Stimulated activated CD8-positive, alpha-beta memory T cell treated with anti-CD3 and anti-CD28 coated beads, Interleukin-4, amount 100 ng/mL, for 48 hours (primary cell): ENCODE data around the gene CD1B.
"Not testable (repeated sequence)": the region's sequence is repeated elsewhere in the genome, so short reads cannot be mapped to it uniquely, and the experiment has no call there.

ENCODE experiments used
- DNase-seq: peaks from one replicate; pipeline ENCODE4 v3.0.0-alpha.2; 2020

CD1B gene

DNA sequence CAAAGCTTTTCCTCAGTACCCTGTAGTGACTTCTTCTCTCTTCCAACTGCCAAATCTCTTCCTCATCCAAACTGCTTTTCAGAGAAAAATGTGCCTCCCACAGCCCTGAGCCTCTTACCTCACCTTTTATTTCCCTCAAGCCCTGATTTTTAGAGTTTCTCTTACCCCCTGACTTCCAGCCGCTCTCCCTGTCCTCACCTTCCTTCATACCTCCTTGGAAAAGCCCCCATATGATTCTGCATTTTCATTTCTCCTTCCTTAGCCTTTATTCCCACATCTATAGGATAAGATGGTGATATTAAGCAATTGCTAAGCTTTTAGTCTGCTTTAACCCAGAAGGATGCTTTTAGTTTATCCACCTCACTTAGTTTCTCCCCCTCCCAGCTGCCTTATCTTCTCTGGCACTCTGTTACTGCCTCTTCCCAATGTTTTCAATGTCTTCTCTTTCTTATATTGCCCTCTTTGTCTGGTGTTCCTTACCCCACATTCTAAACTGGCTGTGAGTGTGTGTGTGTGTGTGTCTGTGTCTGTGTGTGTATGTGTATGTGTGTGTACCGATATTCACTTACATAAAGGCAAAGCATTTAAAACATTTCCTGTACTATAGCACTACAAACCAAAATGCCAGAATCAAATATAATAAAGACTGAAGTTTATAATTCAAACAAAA, at the start of gene CD1B:
Gene CD1B (minus strand): TSS at position 51 of the 670 bp plus-strand sequence. CDS start 108 bp downstream, outside the sequence.
- DNase-seq, result no peak

DNA sequence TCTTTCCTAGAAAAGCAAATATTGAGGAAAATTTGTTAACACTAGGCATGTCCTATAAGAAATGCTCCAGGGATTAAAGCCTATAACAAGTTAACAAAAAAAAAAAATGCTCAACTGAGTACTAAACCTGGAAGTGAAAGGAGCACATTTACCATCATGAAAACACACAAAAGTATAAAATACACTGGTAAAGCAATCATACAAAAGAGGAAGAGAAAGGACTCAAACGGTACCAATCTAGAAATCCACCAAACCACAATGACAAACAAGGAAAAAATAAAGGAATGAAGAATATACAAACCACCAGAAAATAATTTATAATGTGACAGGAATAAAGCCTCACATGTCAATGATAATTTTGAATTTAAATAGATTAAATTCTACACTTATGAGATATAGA, 43.5 kb upstream of the CD1B start:
- no peak for DNase-seq

DNA sequence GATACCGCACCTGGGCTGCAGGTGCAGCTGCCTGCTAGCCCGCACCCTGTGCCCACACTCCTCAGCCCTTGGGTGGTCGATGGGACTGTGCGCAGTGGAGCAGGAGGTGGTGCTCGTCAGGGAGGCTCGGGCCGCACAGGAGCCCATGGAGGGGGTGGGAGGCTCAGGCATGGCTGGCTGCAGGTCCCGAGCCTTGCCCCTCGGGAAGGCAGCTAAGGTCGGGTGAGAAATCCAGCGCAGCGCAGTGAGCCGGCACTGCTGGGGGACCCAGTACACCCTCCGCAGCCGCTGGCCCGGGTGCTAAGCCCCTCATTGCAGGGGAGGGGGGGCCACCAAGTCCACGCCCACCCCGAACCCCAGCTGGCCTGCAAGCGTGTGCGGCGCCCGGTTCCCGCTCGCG, 42.8 kb upstream of the CD1B start:
- not testable (repeated sequence) for DNase-seq

DNA sequence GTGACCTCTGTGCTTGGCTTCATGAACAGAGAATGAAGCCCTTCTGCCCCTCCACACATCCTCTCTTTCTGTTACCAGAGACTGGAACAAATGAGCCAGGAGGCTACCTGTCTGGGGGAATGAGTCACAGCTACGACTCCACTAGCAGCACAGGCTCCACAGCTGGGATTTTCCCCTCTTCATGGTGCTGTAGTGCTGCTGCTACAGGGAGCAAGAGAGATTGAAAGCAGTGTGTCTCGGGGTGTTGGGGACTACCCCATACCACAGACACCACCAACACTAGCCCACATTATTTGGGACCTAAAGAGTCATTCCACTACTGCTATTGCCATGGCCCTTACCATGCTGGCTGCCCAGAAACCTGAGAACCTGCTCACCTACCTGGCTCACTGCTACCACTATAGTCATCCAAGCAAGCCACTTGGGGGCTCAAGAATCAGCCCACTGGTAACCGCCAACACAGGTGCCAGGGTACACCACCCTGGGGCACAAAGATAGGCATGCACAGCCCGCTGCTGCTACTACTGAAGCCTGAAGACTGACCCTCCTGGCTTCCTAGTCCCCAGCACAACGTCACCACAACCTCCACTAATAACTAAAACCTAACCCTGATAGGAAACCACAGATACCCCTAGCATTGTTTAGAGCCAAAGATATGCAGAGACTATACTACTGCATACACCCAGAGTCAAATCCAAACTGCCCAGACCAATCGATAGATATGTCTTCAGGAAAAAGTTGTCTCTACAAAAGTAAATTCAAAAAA, 40.0 kb upstream of the CD1B start:
- DNase-seq, result peak; percentile 38

DNA sequence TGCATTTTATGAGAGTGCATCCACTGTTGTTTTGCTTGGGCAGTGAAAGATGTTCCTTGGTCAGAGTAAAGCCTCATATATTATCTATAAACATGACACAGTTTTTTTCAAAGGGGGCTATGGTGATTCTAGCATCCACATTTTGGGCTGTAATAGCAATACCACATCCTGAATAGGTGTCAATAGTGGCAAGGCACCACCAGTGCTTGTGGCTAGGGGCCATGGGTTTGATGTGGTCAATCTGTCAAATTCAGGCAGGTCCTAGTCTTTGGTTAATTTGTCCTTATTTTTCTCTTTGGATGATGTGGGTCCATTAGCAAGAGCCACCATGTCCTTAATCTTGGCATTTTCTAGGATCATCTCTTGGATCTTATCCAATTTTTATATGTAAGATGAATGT, 35.5 kb upstream of the CD1B start:
- DNase-seq, result no peak

DNA sequence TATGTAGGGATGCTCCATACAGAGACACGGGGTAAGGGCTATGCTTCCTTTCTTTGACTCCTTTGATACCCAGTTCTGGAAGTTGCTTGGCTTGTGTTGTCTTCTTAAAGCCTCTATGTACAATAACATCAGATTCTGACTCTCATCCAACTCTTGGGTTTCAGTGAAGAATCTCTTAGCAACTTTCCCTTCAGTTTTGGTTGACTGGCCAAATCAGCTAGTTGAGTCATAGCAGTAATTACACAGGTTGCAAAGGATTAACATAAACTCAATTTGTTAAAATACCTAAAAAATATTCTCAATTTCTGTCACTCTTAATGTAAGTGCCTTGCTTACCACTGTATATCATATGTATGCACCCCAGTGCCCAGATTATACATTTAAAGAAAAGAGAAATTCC, 31.6 kb upstream of the CD1B start:
- no peak for DNase-seq

DNA sequence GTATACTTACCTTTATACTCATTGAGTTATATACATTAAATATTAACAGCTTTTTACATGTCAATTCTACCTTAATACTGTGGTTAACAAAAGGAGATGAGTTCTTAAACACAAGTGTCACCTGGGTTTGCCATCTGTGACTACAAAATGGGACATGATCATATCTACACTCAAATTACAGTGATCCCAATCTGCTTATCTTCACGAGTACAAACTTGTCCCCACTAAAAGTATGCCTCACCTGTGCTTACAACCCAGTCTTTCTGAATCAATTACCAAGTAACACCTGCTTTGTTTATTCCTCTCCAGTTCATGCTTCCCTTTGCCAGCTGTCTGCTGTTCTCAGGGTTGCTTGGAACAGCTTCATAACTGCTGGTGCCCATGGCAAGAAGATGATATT, 31.2 kb upstream of the CD1B start:
- DNase-seq, result no peak

DNA sequence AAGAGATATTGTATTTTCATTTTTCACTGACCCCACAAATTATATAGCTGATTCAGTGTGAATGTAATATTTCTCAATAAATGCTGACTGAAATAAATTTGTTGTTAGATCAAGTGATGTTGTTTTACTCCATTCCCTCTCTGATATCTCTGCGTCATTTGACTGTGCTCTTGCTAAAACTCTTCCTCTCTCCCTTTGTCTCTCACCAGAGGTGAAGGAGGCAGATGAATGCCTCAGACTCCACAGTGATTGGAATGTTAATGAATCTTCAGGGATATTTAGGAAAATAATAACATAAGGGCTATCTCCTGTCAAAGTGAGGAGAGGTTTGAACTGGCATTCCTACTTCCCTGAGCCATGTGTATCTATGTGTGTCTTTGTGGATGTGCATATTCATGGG, 26.1 kb upstream of the CD1B start:
- DNase-seq, result no peak

DNA sequence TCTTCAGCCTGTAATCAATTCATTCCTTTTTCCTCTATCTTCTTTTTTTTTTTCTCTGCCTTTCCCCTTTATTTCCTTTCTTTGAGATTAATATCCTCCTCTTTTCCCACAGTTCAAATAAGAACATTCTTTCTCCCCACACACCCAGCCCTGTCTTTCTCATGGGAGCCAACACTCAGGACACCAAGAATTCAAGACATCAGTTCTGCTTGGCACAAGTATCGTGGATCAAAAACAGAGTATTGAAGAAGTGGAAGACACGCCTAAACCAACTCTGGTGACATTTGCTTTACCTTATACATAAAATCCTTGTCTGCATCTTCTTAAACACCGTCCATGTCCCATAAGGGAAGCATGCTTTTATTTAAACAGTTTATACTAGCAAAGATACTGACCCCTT, 25.3 kb upstream of the CD1B start:
- DNase-seq, result no peak

DNA sequence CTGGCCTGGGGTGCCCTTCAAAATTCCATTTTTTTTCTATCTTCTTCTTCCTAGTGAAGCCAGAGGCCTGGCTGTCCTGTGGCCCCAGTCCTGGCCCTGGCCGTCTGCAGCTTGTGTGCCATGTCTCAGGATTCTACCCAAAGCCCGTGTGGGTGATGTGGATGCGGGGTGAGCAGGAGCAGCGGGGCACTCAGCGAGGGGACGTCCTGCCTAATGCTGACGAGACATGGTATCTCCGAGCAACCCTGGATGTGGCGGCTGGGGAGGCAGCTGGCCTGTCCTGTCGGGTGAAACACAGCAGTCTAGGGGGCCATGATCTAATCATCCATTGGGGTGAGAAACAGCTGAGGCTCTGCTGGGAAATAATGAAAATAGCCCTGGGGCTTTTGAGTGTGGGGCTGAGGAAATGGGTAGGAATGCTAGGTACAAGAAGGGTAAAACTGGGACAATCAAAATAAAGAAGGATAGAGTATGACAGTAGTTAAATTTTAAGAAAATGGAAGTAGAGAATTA, 24.5 kb upstream of the CD1B start:
- no peak for DNase-seq

DNA sequence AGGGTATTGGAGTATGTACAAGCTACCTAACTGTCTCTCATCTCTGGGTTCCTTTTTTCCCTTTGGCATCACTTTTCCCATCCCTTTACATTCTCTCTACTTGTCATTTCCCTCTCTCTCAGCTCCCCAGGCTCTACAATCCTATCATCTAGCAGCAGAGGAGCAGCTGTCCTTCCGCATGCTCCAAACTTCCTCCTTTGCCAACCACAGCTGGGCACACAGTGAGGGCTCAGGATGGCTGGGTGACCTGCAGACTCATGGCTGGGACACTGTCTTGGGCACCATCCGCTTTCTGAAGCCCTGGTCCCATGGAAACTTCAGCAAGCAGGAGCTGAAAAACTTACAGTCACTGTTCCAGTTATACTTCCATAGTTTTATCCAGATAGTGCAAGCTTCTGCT, 22.9 kb upstream of the CD1B start:
- no peak for DNase-seq

DNA sequence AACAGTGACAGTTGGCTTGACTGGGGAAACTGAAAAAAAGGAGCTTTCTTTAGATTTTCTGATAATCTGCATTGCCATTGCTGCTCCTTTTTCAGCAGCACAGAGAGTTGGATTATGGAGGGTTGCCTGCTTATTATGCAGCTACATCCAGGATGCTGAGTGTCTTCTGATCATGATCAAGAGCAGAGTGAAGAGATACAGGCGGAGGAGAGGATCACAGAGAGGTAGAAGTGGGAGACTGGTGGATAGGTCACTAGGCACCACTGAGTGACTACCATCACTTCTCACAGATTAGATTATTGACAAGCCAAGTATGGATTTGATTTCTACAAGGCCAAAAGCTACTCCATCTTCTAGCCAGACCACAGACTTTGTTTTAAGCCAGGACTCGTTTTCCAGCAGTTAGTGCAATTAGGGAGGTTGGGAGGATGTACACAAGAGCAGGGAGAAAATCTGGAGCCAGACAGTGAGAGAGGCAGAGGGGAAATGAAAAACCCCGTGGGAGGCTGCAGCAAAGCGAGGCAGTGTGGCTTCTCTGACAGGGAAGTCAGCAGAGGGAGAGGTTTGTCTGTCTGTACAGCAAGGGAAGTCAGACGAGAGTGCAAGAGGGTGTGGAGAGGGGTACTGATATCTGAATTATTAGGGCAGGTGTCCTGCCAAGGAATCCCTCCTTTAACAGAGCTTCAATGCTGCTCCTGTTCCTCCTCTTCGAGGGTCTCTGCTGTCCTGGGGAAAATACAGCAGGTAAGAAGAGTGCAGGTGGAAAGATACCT, 22.2 kb upstream of the CD1B start, which contains the start of gene CD1E:
Gene CD1E (plus strand): TSS at position 592 of the 773 bp plus-strand sequence. CDS start 95 bp downstream, at position 687.
- DNase-seq, result no peak

DNA sequence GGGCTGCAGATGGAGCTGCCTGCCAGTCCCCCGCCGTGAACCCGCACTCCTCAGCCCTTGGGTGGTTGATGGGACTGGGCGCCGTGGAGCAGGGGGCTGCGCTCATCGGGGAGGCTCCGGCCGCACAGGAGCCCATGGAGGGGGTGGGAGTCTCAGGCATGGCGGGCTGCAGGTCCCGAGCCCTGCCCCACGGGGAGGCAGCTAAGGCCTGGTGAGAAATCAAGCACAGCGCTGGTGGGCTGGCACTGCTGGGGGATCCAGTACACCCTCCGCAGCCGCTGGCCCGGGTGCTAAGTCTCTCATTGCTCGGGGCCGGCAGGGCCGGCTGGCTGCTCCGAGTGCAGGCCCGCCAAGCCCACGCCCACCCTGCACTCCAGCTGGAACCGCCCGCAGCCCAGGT, 17.6 kb upstream of the CD1B start:
- not testable (repeated sequence) for DNase-seq

DNA sequence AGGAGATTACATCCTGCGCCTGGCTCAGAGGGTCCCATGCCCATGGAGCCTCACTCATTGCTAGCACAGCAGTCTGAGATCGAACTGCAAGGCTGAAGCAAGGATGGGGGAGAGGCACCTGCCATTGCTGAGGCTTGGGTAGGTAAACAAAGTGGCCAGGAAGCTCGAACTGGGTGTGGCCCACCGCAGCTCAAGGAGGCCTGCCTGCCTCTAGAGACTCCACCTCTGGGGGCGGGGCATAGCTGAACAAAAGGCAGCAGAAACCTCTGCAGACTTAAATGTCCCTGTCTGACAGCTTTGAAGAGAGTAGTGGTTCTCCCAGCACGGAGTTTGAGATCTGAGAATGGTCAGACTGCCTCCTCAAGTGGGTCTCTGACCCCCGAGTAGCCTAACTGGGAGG, 5.1 kb upstream of the CD1B start:
- DNase-seq, result not testable (repeated sequence)

DNA sequence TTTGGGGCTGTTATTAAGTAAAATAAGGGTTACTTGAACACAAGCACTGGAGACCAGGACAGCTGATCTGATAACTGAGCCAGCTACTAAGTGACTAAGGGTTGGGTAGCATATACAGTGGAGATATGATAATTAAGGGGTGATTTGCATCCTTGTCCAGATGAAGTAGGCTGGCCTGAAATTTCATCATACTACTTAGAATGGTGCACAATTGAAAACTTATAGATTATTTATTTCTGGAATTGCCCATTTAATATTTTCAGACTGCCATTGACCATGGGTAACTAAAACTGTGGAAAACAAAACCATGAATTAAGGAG, 3.8 kb upstream of the CD1B start:
- DNase-seq, result no peak

DNA sequence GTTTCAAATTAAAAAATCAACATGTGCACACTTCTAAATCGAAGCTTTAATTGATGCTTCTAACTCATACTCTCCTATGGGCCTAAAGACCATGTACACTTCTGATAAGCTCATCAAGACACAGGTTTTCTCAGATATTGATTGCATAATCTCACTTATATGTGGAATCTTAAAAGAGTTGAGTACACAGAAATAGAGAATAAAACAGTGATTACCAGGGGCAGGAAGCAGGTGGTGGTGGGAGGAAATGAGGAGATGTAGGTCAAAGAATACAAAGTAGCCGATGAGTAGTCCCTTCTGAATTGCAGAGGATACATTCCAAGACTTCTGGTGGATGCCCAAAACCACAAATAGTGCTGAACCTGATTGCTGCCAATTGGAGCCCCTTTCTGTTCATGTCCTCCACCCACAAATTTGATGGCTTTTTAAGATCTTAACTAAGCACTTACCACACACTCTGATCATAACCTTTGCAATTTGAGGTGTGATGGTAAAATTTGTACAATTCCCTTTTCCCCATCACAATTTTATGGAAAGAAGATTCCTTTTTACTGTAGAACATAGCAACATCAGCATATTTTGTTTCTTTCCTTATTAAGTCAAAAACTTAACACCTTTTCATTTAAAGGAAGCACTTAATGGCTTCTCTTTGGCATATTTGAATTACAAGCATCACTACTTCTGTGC, 3.3 kb upstream of the CD1B start:
- DNase-seq, result no peak

DNA sequence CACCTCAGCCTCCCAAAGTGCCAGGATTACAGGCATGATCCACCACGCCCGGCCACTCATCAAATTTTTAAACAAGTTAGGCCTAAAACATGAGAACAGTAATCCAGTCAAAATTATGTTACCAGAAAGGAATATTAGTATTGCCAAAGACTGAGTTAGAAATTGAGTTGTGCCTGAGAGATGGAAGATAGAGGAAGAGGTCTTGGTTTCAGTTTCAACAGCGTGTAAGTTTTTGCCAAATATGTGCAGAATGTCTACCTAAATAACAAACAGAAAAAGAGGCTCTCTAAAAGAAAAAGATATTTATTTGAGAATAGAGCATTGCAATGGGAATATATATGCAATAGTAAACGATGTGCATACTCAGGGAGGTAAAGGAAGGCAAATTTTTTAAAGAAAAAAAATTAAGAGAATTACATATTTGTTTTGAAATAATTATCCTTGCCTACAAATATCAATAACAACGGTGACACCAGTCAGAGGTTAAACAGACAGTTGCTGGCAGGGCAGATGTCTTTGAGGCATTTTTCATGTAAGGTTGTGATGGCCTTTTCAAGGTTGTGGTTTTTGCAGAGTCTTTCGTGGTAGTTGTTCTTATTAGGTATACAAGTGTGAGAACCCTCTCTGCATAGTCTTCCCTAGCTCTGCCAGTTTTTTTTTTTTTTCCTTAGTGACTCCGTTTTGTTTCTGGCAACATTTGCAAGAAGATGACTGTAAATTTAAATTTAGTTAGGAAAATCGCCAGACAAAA, 2.2 kb upstream of the CD1B start:
- no peak for DNase-seq

DNA sequence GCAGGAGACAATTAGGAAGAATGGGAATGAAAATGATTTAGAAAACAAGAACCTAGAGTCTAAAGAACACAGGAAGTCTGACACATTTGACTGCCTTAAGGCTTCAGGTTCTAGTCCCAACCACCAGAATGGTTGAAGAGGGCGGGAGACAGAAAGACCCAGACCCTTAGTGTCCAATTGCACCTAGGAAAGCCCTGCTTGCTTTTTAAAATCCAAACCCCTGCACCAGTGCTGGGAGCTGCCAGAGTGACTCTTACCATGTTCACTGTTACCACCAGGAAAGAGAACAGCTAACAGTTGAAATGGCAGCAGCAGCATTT, 265 bp downstream of the CD1B start:
- DNase-seq, result no peak

DNA sequence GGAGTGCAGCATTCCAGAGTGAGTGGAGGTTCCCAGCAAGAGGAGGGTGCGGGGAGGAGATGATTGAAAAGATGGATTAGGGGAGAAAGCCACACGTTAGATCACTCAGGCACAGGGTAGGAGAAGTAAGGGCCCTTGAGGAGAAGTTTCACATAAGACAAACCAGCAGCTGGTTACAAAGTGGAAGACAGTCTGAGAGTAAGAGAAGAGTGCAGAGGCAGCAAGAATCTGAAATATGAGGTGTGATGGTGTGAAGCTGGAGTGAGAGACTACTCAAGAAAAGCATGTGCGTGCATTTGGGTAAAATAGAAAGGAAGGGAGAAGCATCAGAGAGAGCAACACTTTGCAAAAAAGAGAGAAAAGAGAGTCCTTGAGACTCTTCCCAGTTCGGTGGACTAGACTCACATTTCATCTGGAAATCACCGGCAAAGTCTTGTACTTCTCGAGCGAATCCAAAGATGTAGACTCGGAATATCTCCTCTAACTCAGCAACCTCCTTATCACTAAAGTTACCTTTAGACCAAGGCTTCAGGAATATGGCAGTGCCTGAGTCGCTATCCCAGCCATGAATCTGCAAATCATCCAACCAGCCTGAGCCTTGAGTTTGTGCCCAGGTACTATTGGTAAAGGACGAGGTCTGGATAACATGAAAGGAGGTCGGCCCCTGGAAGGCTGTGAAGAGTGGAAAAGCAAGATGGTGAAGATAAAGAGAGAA, 783 bp downstream of the CD1B start:
- no peak for DNase-seq

DNA sequence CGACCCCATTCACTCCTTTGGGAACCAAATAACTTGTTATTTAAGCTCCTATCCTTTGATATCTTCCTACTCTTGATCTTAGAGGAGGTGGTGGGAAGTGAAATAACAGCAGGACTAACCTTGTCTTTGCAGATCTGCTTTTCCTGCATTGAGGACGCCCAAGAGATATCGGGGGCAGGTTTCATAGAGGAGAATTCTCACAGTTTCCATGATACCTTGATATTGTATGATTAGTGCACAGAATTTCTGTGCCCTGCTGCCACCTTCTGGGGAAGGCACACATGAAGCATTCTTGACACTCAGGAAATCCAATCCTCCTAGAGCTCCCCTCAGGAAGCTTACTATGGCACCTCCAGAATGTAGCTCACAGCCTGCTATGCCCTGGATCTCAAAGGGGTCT, 1.6 kb downstream of the CD1B start:
- no peak for DNase-seq

DNA sequence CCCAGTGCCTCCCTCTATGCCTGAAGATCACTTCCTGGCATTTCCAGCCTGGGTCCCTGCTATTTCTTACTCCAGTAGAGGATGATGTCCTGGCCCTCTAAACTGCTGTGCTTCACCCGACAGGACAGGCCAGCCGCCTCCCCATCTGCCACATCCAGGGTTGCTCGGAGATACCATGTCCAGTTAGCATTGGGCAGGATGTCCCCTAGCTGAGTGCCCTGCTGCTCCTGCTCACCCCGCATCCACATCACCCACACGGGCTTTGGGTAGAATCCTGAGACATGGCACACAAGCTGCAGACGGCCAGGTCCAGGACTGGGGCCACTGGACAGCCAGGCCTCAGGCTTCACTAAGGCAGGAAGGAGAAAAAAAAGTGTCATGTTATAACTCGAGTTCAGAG, 2.0 kb downstream of the CD1B start:
- no peak for DNase-seq

DNA sequence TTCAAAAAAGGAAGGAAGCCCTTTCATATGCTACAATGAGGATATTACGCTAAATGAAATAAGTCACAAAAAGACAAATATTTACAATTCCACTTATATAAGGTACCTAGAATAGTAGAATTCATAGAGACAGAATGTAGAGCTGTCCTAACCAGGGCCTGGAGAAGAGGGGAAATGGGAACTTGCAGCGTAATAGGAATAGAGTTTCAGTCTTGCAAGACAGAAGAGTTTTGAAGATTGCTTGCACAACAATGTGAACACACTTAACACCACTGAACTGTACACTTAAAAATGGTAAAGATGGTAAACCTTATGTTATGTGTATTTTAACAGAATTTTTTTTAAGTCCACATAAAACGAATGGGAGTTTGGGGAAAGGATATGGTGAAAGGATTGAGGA, 2.9 kb downstream of the CD1B start:
- no peak for DNase-seq
